Testis (tissue), 3 donors: ENCODE measurements around the gene RUNDC3A. TPM values are rescaled to one million over a fixed set of nuclear protein-coding genes. Genes with fewer than 3 reads are reported as not detected.
"Not testable (repeated sequence)": the region's sequence is repeated elsewhere in the genome, so short reads cannot be mapped to it uniquely, and the experiment has no call there.

Experiments used
- DNase-seq: peaks from one replicate; pipeline ENCODE4 v3.0.0-alpha.2; 2019
- H3K27ac ChIP-seq, 2 donors: fragments of 200-600 bp; sonication (generic); one replicate each; pipeline ENCODE4 v1.5.1; 2019
- H3K27me3 ChIP-seq: fragments of 200-600 bp; sonication (generic); one replicate; pipeline ENCODE4 v1.5.1; 2019
- H3K36me3 ChIP-seq: fragments of 200-600 bp; sonication (generic); one replicate; pipeline ENCODE4 v1.5.1; 2017; ENCODE audit warnings: low read depth; ENCODE audit errors: missing control alignments
- H3K4me1 ChIP-seq: fragments of 200-600 bp; sonication (generic); one replicate; pipeline ENCODE4 v1.5.1; 2019
- H3K4me3 ChIP-seq, 2 donors: fragments of 200-600 bp; sonication (generic); one replicate each; pipeline ENCODE4 v1.5.1; 2017 to 2019
- H3K9me3 ChIP-seq: fragments of 200-600 bp; sonication (generic); one replicate; pipeline ENCODE4 v1.5.1; 2017
- POLR2A ChIP-seq: fragments of 450-650 bp; IDR thresholded peaks from one replicate; pipeline ENCODE4 v1.6.1; 2017; ENCODE audit warnings: antibody characterized with exemption, mild to moderate bottlenecking, moderate library complexity
- WGBS, 2 donors: methylation state at CpG; one replicate each; pipeline ENCODE4 v1.1.5; 2018; 5-methylcytosine and 5-hydroxymethylcytosine counted together
- intact Hi-C: fragments of 100-400 bp; cut with DNase I; formaldehyde crosslinking; loops from one replicate; pipeline ENCODE4 v1.15.1; 2023; ENCODE audit warnings: low total_unique reads
- polyA plus RNA-seq: library from polyadenylated mRNA; stranded (reverse); fragments of 350-450 nt; fragmentation: Illumina TruSeq; extraction: RNeasy Lipid Tissue Mini Kit (QIAGEN cat#74804); gene quantifications from one replicate; pipeline ENCODE4 v1.2.3, GENCODE V29; 2014; ENCODE audit warnings: low read depth, low replicate concordance; ENCODE audit not compliant: insufficient read depth
- small RNA-seq, 2 donors: library from RNA; depleted of rRNA; stranded (forward); fragments of <200 nt; gene quantifications; one replicate each; pipeline ENCODE3, GENCODE V24; 2016
- total RNA-seq, 2 donors: library from RNA; depleted of rRNA; stranded (reverse); fragments of >200 nt; gene quantifications; one replicate each; pipeline ENCODE4 v1.2.3, GENCODE V29; 2016
- TF ChIP-seq, protein P1 (sequence below), 3 experiments: fragments of 450-650 bp in 2 of 3; fragments of 200-600 bp in 1 of 3; sonication (generic) in 1 of 3; IDR thresholded peaks; one replicate each; pipeline ENCODE4 v1.5.1; 2016 to 2019; ENCODE audit warnings: antibody characterized with exemption in 3 of 3, mild to moderate bottlenecking in 2 of 3, moderate library complexity in 1 of 3

Gene RUNDC3A
- total and polyA plus RNA-seq, 3 donors from 2014 or later = 14.6 to 53.1 (median 17.5) TPM

DNA sequence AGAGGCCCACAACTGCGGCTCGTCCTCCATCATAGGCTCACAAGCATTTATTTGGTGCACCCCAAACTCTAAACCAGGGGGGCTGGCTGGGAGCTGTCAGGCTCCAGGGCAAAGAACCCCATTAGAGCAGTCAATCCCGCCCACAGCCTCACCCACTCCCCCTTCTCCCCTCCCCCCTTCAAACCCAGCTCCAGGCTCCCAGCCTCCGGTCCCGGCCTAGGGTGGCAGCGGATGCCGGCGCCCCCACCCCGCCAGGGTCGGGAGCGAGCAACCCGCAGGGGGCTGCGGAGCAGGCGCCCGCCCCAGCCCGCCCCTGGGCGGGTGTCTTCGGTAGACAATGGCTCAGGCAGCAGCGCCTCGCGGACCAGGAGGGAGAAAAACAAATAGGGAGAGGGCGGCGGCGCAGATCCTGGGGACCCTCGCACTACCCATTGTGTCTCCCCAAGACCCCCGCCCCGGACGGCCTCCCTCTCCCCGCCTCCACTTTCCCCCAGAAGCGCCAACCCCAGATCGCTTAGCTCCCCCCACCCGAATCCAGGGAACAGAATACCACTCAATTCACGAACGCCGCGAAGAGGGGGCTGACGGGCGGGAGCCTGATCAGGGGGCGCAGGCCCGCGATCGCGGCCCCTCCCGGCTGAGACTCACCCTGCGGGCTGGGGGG is 54.7 kb downstream of the RUNDC3A start:
- no peak for DNase-seq
- H3K27me3 ChIP-seq = no peaks in the 10 kb centered on the region
- H3K27ac ChIP-seq = peak overlapping the region in 1 of 2 donors; percentile 30
- intact Hi-C loops = no loop called here
- H3K36me3 ChIP-seq = no peaks in the 10 kb centered on the region
- 0 to 3% methylated on average over 18 to 35 of the region's 45 CpGs for WGBS, 2 donors
- no peaks in the 10 kb centered on the region for H3K9me3 ChIP-seq
- H3K4me1 ChIP-seq = peaks cover 24% of the 10 kb centered on the region
- peak overlapping the region; percentile 57 to 63 for H3K4me3 ChIP-seq
- no peak for TF ChIP-seq POLR2A
- TF ChIP-seq, protein P1, sequence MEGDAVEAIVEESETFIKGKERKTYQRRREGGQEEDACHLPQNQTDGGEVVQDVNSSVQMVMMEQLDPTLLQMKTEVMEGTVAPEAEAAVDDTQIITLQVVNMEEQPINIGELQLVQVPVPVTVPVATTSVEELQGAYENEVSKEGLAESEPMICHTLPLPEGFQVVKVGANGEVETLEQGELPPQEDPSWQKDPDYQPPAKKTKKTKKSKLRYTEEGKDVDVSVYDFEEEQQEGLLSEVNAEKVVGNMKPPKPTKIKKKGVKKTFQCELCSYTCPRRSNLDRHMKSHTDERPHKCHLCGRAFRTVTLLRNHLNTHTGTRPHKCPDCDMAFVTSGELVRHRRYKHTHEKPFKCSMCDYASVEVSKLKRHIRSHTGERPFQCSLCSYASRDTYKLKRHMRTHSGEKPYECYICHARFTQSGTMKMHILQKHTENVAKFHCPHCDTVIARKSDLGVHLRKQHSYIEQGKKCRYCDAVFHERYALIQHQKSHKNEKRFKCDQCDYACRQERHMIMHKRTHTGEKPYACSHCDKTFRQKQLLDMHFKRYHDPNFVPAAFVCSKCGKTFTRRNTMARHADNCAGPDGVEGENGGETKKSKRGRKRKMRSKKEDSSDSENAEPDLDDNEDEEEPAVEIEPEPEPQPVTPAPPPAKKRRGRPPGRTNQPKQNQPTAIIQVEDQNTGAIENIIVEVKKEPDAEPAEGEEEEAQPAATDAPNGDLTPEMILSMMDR (IDR thresholded peaks at IDR 0.05) = no peak

DNA sequence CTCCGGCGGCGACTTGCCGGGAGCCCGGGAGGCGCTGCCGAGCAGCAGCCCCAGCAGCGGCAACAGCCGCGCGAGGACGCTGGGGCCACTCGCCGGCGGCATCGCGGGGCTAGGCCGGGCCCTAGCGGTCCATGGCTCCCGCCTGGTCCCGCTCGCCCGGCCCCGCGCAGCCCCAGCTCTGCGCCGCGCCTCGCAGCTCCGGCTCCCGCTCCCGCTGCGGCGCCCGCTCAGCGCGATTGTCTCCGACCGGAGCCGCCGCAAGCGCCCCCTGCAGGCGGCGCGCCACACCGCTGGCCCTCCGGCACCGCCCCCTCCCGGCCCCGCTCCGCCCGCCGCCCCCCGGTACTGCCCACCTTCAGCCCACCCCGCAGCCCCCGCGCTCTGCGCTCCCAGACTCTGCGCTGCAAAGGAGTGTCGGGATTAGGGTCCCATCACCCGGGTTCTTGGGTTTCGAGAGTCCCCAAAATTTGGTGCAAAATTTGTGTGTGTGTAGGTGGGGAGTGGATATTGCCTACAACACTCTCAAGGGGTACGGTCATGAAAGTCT is 55.3 kb downstream of the RUNDC3A start, which contains the start of gene FAM171A2:
FAM171A2 (minus strand) TSS at position 241 of the 547 bp plus-strand sequence; CDS start at position 102, 139 bp downstream.
- DNase-seq = peak; percentile 57
- WGBS, 2 donors = 0 to 2% methylated on average over 1 to 45 of the region's 63 CpGs
- peak within 1 kb of the TSS in 1 of 2 donors; percentile 30 for H3K27ac ChIP-seq

GRCh38 chr17:44365051-44365450 is 56.6 kb downstream of the RUNDC3A start:
- 86 to 90% methylated on average over 5 of the region's 5 CpGs for WGBS, 2 donors
- H3K27ac ChIP-seq, intact Hi-C loops, H3K36me3 ChIP-seq, DNase-seq, H3K27me3 ChIP-seq, H3K9me3 ChIP-seq, H3K4me3 ChIP-seq: not testable (repeated sequence)
- peaks cover 24% of the 10 kb centered on the region for H3K4me1 ChIP-seq

More for the DNA sequence above, 55.3 kb downstream of the RUNDC3A start, which contains the start of gene FAM171A2:
- no peaks in the 10 kb centered on the region for H3K27me3 ChIP-seq
- H3K9me3 ChIP-seq = no peaks in the 10 kb centered on the region
- intact Hi-C loops = no loop called here
- no peak for TF ChIP-seq POLR2A
- TF ChIP-seq, protein P1 (IDR thresholded peaks at IDR 0.05) = peak; percentile 42 to 80 (median 76)
- H3K36me3 ChIP-seq = no peaks in the 10 kb centered on the region
- H3K4me3 ChIP-seq = peak within 1 kb of the TSS; percentile 57 to 63
- H3K4me1 ChIP-seq = peaks cover 24% of the 10 kb centered on the region

DNA sequence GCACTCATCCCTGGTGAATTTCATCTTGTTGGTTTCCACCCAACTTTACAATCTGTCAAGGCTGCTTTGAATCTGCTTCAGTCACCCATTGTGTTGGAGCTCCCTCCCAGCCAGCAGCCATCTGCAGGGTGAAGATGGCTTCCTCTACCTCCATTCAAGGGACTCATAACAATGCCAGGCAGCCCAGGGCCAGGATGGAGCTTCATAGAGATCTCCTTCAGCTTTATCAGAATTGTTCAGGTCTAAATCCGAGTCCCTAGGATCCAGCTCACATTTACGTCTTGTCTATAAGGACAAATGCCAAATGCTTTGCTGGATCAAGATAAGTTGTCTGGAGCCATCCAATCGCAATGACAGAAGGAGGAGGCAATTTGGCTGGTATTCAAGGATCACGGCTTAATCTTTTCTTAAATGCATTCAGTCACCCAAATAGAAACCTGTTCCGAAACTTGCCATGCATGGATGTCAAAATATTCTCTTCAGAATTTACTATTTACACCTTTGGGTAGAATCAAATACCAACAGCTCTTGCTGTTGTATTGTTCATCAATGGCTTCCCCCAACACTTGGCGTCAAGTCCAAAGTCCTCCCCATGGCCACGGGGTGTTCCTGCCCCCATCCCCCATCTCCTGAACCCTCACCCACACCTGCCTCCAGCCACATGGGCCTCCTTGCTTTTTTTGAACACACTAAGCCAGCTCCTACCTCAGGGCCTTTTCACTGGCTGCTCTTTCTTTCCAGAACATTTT is 59.0 kb downstream of the RUNDC3A start:
- no peak for DNase-seq
- peaks cover 7% of the 10 kb centered on the region for H3K4me1 ChIP-seq
- H3K27me3 ChIP-seq = no peaks in the 10 kb centered on the region
- H3K36me3 ChIP-seq = no peaks in the 10 kb centered on the region
- no peak for TF ChIP-seq POLR2A
- TF ChIP-seq, protein P1 (IDR thresholded peaks at IDR 0.05) = no peak
- intact Hi-C loops = no loop called here
- WGBS, 2 donors = 69 to 78% methylated on average over 7 of the region's 7 CpGs
- H3K4me3 ChIP-seq = no peak overlapping the region
- H3K9me3 ChIP-seq = no peaks in the 10 kb centered on the region
- H3K27ac ChIP-seq = no peak overlapping the region

Small RNA genes within 50 kb of the gene (small RNA-seq; reads per million reads assigned to genes)
- gene RF00012 (0 reads per million in 2 donors), gene RN7SL507P (0 reads per million in 2 donors), gene RNU6-453P (0 reads per million in 2 donors)

Other genes with a start within 250 kb of the RUNDC3A start
- 10 to 100 TPM; 52.7 to 74.4 TPM for gene LSM12, start 241.9 kb upstream of the RUNDC3A start, total RNA-seq
- 57.6 TPM for gene LSM12, start 241.9 kb upstream of the RUNDC3A start, polyA plus RNA-seq
- 10 to 100 TPM; 58.0 to 85.5 TPM for gene G6PC3, start 237.9 kb upstream of the RUNDC3A start, total RNA-seq
- 109 TPM for gene G6PC3, start 237.9 kb upstream of the RUNDC3A start, polyA plus RNA-seq
- 100 to 1,000 TPM in 1 of 2 donors, 10 to 100 TPM in 1; 94.1 to 141 TPM for gene HDAC5, start 185.0 kb upstream of the RUNDC3A start, total RNA-seq
- 43.3 TPM for gene HDAC5, start 185.0 kb upstream of the RUNDC3A start, polyA plus RNA-seq
- gene HROB, start 166.7 kb upstream of the RUNDC3A start, total RNA-seq = 10 to 100 TPM; 20.0 to 20.2 TPM
- gene HROB, start 166.7 kb upstream of the RUNDC3A start, polyA plus RNA-seq = 22.7 TPM
- gene ASB16, start 137.9 kb upstream of the RUNDC3A start, total RNA-seq = 1 to 10 TPM; 2.5 to 5.7 TPM
- 0.86 TPM for gene ASB16, start 137.9 kb upstream of the RUNDC3A start, polyA plus RNA-seq
- gene TMUB2, start 121.6 kb upstream of the RUNDC3A start, total RNA-seq = 10 to 100 TPM; 60.0 to 63.1 TPM
- gene TMUB2, start 121.6 kb upstream of the RUNDC3A start, polyA plus RNA-seq = 76.7 TPM
- gene ATXN7L3, start 108.7 kb upstream of the RUNDC3A start, total RNA-seq = 100 to 1,000 TPM; 100 to 101 TPM
- 76.5 TPM for gene ATXN7L3, start 108.7 kb upstream of the RUNDC3A start, polyA plus RNA-seq
- gene UBTF, start 88.9 kb upstream of the RUNDC3A start, total RNA-seq = 10 to 100 TPM; 69.6 to 78.7 TPM
- gene UBTF, start 88.9 kb upstream of the RUNDC3A start, polyA plus RNA-seq = 54.2 TPM
- gene SLC4A1, start 40.5 kb upstream of the RUNDC3A start, total RNA-seq = under 1 TPM; 0.37 to 0.71 TPM
- gene SLC4A1, start 40.5 kb upstream of the RUNDC3A start, polyA plus RNA-seq = 0.12 TPM
- gene SLC25A39, start 16.2 kb downstream of the RUNDC3A start, total RNA-seq = 100 to 1,000 TPM; 131 to 176 TPM
- gene SLC25A39, start 16.2 kb downstream of the RUNDC3A start, polyA plus RNA-seq = 141 TPM
- 100 to 1,000 TPM; 263 to 489 TPM for gene GRN, start 36.7 kb downstream of the RUNDC3A start, total RNA-seq
- 161 TPM for gene GRN, start 36.7 kb downstream of the RUNDC3A start, polyA plus RNA-seq
- gene FAM171A2, start 55.3 kb downstream of the RUNDC3A start, total RNA-seq = 1 to 10 TPM; 2.0 to 3.6 TPM
- gene FAM171A2, start 55.3 kb downstream of the RUNDC3A start, polyA plus RNA-seq = 1.3 TPM
- 1 to 10 TPM; 5.1 to 6.7 TPM for gene ITGA2B, start 81.0 kb downstream of the RUNDC3A start, total RNA-seq
- 6.0 TPM for gene ITGA2B, start 81.0 kb downstream of the RUNDC3A start, polyA plus RNA-seq
- 10 to 100 TPM; 69.2 to 70.0 TPM for gene GPATCH8, start 194.8 kb downstream of the RUNDC3A start, total RNA-seq
- 32.8 TPM for gene GPATCH8, start 194.8 kb downstream of the RUNDC3A start, polyA plus RNA-seq
- 1 to 10 TPM; 4.2 to 9.1 TPM for gene FZD2, start 248.9 kb downstream of the RUNDC3A start, total RNA-seq
- gene FZD2, start 248.9 kb downstream of the RUNDC3A start, polyA plus RNA-seq = 6.1 TPM